Bronchial epithelial cell (primary cell): Measurements from ENCODE around the gene TIMD4. TPM values are rescaled to one million over a fixed set of nuclear protein-coding genes. Genes with fewer than 3 reads are reported as not detected.

ENCODE experiments used
- DNase-seq: peaks from one replicate; pipeline ENCODE4 v3.0.0-alpha.2; 2010; ENCODE audit warnings: low read depth
- FAIRE-seq: peaks from 2 replicates; lab custom pipeline; 2011; peaks lifted over from hg19 to GRCh38; lab: Jason Lieb, UNC
- H3K27me3 ChIP-seq: 2 replicates; pipeline ENCODE4 v1.5.1; 2011; ENCODE audit warnings: low read length; ENCODE audit not compliant: control insufficient read depth, insufficient read depth
- H3K36me3 ChIP-seq: 2 replicates; pipeline ENCODE4 v1.5.1; 2011; ENCODE audit warnings: low read length; ENCODE audit not compliant: control insufficient read depth, insufficient read depth
- H3K4me3 ChIP-seq: 2 replicates; pipeline ENCODE4 v1.5.1; 2011; ENCODE audit warnings: mild to moderate bottlenecking, low read depth, low read length, control low read depth
- total RNA-seq: library from RNA; depleted of rRNA; stranded (reverse); fragments of >200 nt; gene quantifications from 2 replicates; pipeline ENCODE4 v1.2.1, GENCODE V29; 2014
- TF ChIP-seq, protein P1 (sequence below): IDR thresholded peaks from 2 replicates; pipeline ENCODE4 v1.5.1; 2011; ENCODE audit warnings: mild to moderate bottlenecking, moderate library complexity, low read length, control low read depth, inconsistent platforms; ENCODE audit not compliant: insufficient read depth, severe bottlenecking

The TIMD4 gene
- total RNA-seq, 1 donor from 2014 or later, result not detected

DNA sequence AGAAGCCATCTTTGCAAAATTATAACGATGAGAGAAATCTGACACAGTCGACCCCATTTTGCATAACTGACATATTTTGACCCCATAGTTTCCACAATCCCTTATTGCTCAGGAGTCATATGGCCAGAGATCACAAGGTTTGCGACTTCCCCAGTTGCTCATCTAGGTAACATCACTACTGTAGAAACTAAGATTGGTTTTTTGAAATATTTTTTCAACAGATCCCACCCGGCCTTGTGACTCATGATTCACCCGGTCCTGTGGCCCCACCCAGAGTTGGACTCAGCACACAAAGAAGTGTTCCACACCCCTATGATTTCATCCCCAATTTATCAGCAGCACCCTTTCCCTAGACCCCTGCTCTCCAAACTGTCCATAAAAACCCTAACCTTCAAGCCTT lies 50.2 kb downstream of the TIMD4 start:
- FAIRE-seq, result no peak
- no peaks in the 10 kb centered on the region for H3K36me3 ChIP-seq
- no peak for DNase-seq
- TF ChIP-seq, protein P1, sequence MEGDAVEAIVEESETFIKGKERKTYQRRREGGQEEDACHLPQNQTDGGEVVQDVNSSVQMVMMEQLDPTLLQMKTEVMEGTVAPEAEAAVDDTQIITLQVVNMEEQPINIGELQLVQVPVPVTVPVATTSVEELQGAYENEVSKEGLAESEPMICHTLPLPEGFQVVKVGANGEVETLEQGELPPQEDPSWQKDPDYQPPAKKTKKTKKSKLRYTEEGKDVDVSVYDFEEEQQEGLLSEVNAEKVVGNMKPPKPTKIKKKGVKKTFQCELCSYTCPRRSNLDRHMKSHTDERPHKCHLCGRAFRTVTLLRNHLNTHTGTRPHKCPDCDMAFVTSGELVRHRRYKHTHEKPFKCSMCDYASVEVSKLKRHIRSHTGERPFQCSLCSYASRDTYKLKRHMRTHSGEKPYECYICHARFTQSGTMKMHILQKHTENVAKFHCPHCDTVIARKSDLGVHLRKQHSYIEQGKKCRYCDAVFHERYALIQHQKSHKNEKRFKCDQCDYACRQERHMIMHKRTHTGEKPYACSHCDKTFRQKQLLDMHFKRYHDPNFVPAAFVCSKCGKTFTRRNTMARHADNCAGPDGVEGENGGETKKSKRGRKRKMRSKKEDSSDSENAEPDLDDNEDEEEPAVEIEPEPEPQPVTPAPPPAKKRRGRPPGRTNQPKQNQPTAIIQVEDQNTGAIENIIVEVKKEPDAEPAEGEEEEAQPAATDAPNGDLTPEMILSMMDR, result no peak
- H3K4me3 ChIP-seq, result no peak overlapping the region
- no peaks in the 10 kb centered on the region for H3K27me3 ChIP-seq

DNA sequence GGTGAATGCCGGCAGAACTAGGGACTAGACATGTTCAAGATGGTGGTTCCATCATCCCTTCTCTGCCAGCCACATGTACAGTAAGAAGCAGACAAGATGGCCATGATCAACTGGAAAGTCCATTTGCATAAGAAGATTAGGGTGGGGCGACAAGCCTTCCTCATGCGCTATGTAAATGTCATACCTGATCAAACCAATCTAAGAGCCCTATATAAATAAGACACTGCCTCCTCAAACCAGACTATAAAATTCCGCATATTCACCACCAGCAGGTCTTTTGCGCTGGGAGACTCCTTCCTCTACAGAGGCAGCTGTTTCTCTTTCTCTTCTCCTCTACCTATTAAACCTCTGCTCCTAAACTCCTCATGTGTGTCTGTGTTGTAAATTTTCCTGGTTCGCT lies 53.8 kb downstream of the TIMD4 start:
- no peak for DNase-seq
- TF ChIP-seq, protein P1, result no peak
- H3K27me3 ChIP-seq, result no peaks in the 10 kb centered on the region
- no peaks in the 10 kb centered on the region for H3K36me3 ChIP-seq
- FAIRE-seq, result no peak
- no peak overlapping the region for H3K4me3 ChIP-seq

DNA sequence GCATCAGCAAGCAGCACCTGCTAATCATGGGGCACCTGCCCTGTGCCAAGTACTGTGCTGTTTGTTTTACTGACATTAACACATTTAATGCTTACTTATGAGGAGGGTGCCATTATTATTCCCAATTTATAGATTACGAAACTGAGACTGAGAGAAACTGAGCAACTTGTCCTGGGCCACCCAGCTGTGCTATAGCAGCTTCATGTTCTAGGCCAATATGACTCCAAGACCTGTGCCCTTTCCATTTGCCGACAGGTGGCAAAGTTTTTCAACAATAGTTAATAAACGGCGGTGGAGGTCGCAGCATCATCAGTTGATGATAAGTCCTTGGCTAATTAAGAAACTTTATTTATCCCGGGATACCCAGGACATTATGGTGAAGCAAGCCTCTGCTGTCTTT lies 55.4 kb downstream of the TIMD4 start:
- H3K27me3 ChIP-seq, result no peaks in the 10 kb centered on the region
- FAIRE-seq, result no peak
- H3K36me3 ChIP-seq, result no peaks in the 10 kb centered on the region
- TF ChIP-seq, protein P1, result no peak
- H3K4me3 ChIP-seq, result no peak overlapping the region
- DNase-seq, result no peak

DNA sequence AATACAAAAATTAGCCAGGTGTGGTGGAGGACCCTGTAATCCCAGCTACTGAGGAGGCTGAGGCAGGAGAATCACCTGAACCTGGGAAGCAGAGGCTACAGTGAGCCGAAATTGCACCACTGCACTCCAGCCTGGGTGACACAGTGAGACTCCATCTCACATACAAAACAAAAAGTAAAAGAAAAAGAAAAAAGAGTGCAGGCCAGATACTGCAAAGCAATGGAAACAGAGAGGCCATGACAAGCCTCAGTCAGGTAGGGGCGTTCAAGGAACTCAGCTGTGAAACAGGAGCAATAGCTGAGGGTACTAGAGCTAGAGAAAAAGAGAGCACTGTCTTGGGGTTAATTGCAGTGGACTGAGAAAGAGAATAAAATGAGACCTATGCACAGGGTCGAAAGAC lies 56.2 kb downstream of the TIMD4 start:
- FAIRE-seq, result no peak
- no peaks in the 10 kb centered on the region for H3K27me3 ChIP-seq
- no peaks in the 10 kb centered on the region for H3K36me3 ChIP-seq
- no peak overlapping the region for H3K4me3 ChIP-seq
- DNase-seq, result no peak
- TF ChIP-seq, protein P1, result no peak

DNA sequence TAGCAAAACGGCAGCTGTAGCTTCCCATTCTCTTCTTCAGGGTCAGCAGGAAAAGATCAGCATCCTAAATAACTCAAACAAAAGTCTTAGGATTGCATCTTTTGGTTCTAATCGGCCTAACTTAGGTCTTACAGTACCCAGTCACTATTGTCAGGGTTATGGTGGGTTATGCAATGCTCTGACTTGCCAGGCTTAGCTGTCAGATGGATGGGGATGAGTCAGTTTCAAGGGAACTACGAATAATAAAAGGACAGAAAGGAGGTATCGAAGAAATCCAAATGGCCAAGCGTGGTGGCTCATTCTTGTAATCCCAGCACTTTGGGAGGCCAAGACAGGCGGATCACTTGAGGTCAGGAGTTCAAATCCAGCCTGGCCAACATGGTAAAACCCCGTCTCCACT lies 66.5 kb downstream of the TIMD4 start:
- FAIRE-seq (no peak), DNase-seq (peak; percentile 12)
- TF ChIP-seq, protein P1, result no peak
- Histone ChIP-seq H3K4me3 (no peak overlapping the region), H3K36me3 (no peaks in the 10 kb centered on the region), H3K27me3 (no peaks in the 10 kb centered on the region)

DNA sequence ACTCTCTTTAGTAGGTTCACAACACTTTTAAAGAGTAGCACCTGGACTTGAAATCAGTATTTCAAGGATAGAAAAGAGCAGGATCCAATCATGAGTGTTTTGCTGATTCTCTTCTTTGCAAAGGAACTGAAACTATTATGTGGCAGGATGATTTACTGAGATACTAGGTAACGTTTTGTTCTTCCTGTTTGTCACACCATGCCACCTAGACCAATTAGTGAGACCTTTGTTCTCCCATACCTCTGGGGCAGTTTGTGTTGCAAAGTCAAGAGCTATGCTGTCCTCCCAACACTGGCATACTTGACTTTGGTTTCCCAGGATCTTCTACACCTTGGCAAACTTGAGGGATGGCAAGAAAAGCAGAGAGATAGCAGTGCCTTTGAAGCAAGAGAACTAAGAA lies 69.5 kb downstream of the TIMD4 start:
- FAIRE-seq (no peak), DNase-seq (no peak)
- TF ChIP-seq, protein P1, result no peak
- H3K27me3 ChIP-seq, result no peaks in the 10 kb centered on the region
- H3K4me3 ChIP-seq, result no peak overlapping the region
- H3K36me3 ChIP-seq, result no peaks in the 10 kb centered on the region
